HL-60 (cell line): ENCODE results near the gene EP400.

Source experiments
- POLR2AphosphoS5 ChIP-seq: IDR thresholded peaks from 2 replicates; pipeline ENCODE4 v1.6.1; 2012; ENCODE audit warnings: low read depth
- TF ChIP-seq, protein P1 (sequence below): IDR thresholded peaks from one replicate; pipeline ENCODE4 v1.5.1; 2011; ENCODE audit warnings: low read length, control low read depth, inconsistent platforms; ENCODE audit not compliant: insufficient read depth
- TF ChIP-seq, protein P2 (sequence below): IDR thresholded peaks from 2 replicates; pipeline ENCODE4 v1.6.1; 2012; ENCODE audit warnings: low read depth; ENCODE audit not compliant: insufficient replicate concordance

DNA sequence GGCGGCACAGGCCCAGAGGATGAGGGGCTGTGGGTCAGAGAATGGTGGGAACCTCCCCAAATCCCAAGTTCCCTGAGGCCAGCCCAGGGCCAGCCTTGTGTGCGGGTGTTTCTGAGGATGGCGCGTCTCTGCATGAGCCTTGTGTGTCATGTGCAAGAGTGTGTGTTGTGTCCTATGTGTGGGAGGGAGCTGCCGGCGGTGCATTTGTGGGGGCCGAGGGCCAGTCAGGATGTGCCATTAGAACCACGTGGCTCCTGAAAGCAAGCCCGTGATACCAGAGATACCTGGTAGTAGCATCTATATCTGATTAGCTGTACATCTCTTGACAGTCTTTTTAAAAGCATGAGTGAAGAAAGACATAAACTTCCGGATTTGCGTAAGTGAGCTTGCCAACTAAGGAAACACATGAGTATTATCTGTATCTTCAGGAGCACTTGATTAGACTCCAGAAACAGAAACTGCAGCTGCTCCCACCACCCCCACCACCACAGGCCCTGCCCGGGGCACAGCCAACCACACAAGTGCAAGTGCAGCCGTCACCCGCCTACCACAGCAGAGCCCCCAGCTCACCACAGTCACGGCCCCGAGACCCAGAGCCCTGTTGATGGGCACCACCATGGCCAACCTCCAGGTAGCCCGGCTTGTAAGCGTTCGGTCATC is 175.2 kb downstream of the EP400 start:
- TF ChIP-seq, protein P1, sequence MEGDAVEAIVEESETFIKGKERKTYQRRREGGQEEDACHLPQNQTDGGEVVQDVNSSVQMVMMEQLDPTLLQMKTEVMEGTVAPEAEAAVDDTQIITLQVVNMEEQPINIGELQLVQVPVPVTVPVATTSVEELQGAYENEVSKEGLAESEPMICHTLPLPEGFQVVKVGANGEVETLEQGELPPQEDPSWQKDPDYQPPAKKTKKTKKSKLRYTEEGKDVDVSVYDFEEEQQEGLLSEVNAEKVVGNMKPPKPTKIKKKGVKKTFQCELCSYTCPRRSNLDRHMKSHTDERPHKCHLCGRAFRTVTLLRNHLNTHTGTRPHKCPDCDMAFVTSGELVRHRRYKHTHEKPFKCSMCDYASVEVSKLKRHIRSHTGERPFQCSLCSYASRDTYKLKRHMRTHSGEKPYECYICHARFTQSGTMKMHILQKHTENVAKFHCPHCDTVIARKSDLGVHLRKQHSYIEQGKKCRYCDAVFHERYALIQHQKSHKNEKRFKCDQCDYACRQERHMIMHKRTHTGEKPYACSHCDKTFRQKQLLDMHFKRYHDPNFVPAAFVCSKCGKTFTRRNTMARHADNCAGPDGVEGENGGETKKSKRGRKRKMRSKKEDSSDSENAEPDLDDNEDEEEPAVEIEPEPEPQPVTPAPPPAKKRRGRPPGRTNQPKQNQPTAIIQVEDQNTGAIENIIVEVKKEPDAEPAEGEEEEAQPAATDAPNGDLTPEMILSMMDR, result no peak
- TF ChIP-seq, protein P2, sequence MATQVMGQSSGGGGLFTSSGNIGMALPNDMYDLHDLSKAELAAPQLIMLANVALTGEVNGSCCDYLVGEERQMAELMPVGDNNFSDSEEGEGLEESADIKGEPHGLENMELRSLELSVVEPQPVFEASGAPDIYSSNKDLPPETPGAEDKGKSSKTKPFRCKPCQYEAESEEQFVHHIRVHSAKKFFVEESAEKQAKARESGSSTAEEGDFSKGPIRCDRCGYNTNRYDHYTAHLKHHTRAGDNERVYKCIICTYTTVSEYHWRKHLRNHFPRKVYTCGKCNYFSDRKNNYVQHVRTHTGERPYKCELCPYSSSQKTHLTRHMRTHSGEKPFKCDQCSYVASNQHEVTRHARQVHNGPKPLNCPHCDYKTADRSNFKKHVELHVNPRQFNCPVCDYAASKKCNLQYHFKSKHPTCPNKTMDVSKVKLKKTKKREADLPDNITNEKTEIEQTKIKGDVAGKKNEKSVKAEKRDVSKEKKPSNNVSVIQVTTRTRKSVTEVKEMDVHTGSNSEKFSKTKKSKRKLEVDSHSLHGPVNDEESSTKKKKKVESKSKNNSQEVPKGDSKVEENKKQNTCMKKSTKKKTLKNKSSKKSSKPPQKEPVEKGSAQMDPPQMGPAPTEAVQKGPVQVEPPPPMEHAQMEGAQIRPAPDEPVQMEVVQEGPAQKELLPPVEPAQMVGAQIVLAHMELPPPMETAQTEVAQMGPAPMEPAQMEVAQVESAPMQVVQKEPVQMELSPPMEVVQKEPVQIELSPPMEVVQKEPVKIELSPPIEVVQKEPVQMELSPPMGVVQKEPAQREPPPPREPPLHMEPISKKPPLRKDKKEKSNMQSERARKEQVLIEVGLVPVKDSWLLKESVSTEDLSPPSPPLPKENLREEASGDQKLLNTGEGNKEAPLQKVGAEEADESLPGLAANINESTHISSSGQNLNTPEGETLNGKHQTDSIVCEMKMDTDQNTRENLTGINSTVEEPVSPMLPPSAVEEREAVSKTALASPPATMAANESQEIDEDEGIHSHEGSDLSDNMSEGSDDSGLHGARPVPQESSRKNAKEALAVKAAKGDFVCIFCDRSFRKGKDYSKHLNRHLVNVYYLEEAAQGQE, result no peak
- TF ChIP-seq POLR2AphosphoS5, result no peak; the same call in 1 of the 2 replicates
